22Rv1 (cell line): ENCODE results near the gene GALNT18.

Source experiments
- CTCF ChIP-seq: fragments of 450-650 bp; IDR thresholded peaks from 2 replicates; pipeline ENCODE4 v1.5.1; 2017; ENCODE audit warnings: mild to moderate bottlenecking
- ZFX ChIP-seq: fragments of 450-650 bp; IDR thresholded peaks from 2 replicates; pipeline ENCODE4 v1.6.1; 2017; ENCODE audit warnings: antibody characterized with exemption, borderline replicate concordance

- TF ChIP-seq CTCF = no peak
- TF ChIP-seq ZFX = no peak
These were observed 351.5 kb downstream of the GALNT18 start for GRCh38 chr11:11270236-11270775.
